Left kidney (tissue), 2 donors: ENCODE measurements around the gene B4GALT1. TPM values are rescaled to one million over a fixed set of nuclear protein-coding genes. Genes with fewer than 3 reads are reported as not detected.

ENCODE experiments used
- DNase-seq: peaks from one replicate; pipeline ENCODE4 v3.0.0-alpha.2; 2013
- polyA plus RNA-seq: library from polyadenylated mRNA; unstranded; fragments of 120-200 nt; gene quantifications from one replicate; pipeline ENCODE4 v1.2.1, GENCODE V29; 2013; ENCODE audit not compliant: insufficient read length

Gene B4GALT1
- polyA plus RNA-seq, 1 donor = 146 TPM

GRCh38 chr9:33140401-33141360, 26.5 kb downstream of the B4GALT1 start:
- DNase-seq = no peak

DNA sequence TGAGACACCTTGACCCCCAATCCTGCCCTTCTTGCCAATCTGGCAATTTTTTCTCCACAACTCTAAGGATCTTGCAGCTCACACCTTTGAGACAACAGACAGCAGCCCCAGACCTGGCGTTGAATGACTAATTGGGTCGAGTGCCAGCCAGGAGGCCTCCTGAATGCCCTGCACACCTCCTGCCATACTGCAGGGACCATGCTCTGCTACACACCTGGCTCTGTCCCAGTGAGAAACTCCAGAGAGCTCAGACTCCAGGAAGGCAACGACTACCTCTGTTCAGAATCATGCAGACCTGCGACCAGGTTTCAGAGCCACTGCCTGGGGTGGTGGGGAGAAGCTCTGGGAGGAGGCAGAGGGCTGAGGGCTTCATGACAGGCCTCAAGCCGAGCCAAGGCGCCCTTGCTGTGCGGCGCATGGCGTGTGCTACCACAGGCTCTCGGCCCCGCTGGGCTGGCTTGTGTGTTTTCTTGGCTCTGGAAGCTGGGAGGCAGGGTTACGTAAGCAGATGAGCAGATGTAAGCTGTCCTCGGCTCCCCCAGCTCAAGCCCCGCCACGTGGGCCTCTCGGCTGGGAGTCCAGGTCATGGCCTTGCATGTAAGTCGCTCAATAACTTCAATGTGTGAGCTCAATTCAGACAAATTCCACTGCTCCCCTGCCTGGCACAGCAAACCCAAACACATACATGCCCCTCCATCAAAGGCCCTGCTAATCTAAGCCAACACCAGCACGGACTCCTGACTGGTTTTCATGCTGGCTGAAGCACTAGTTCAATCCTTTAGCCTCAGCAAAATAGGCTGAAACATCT, 27.5 kb downstream of the B4GALT1 start:
- DNase-seq = no peak

DNA sequence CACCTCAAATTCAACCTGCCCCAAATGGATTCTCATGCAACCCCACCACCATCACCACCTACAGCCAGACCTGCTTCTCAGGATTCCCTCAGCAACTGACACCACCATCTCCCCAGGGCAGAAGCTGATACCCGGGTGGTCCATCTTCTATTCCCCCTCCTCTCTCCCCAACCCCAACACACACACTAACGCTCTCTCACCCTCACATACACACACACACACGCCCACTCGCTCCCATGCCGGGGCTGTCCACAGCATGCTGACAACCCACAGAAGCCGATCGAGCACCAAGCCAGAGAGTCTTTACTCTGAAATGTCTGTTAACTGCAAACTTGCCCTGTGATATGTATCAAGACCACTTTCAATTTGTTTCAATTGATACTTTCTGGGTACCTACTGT, 28.4 kb downstream of the B4GALT1 start:
- DNase-seq = no peak

DNA sequence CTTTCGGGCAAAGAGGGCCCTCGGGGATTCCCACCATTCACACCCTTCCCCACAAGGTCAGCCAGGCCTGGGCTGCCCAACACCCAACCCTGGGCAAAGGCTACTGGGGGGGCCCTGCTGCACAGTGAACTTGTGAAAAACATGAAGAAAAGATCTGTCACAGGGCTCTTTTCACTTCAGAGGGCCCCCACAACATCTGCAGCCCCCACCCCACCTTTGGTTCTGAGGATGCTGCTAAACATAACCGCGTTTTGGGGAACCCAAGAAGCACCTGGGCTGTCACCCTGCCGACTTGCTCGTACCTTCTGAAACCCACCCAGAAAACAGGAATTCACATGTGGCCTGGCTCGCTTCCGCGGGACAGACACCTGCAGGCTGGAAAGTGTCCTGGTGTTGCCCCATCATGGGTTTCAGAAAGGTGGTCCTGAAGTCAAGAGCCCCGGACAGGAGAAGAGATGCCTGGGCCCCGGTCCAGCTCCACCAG, 29.3 kb downstream of the B4GALT1 start:
- no peak for DNase-seq

DNA sequence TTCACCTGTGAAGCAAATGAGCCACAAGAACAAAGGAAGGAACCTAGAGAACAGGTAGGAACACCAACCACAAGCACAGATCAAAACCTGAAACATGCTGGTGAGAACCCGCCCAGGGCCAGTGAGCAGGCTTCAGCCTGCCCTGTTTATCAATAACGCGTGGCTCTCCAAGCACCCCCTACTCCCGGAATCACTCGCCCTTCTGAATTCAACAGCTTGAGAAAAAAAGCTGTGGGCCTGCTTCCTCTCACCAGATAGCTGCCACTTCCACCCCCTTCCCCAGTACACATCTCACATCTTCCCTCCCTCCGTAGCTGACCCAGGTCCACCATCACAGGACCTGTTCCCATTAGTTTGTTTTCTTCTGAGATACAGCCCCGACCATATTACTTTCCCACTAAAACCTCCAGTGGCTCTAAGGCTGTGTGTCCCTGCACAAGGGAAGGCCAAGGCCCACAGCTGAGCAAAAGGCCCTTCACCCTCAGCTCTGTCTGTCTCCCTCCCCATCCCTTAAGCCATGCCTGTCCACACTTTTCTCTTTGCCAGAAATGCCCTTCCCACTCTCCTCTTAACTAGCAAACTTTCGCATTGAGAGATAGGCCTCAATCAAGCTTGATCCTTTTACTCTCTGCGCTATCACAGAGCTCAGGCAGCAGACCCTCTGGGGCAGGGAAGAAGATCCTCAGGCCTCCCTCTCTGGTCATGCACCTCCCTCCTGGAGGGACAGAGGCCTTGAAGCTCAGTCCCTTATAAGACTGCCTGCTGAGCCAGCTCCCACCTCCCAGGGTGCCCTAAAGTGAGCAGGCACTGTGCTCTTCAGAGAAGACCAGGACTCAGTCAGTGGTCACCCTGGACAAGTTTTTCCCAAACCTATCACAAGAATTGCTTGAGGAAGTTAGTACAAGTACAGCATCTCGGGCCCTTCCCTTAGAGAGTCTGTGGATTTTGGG, 30.1 kb downstream of the B4GALT1 start:
- no peak for DNase-seq

- no peak for DNase-seq
These were observed 31.6 kb downstream of the B4GALT1 start for GRCh38 chr9:33135470-33135958.

DNA sequence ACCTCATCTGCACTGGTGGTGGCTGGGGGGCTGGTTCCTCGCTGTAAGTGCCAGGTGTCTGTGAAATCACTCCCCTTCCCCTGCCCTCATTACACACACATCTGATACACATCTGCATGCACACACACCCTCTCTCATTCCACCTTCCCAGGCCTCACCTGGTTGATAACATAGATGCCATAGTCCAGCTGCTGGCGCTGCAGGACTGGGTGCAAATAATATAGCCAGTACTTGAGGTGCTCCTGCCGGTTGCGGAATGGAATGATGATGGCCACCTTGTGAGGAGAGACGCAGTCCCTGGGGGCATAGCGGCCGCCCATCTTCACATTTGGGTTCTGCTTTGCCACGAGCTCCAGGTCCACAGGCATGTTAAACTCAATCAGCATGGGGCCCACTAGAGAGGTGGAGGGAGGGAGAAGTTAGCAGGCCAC, 32.1 kb downstream of the B4GALT1 start:
- DNase-seq = no peak

GRCh38 chr9:33133186-33133585, 34.0 kb downstream of the B4GALT1 start:
- DNase-seq = no peak

- DNase-seq = no peak
These were observed 35.1 kb downstream of the B4GALT1 start for GRCh38 chr9:33131790-33132772.

DNA sequence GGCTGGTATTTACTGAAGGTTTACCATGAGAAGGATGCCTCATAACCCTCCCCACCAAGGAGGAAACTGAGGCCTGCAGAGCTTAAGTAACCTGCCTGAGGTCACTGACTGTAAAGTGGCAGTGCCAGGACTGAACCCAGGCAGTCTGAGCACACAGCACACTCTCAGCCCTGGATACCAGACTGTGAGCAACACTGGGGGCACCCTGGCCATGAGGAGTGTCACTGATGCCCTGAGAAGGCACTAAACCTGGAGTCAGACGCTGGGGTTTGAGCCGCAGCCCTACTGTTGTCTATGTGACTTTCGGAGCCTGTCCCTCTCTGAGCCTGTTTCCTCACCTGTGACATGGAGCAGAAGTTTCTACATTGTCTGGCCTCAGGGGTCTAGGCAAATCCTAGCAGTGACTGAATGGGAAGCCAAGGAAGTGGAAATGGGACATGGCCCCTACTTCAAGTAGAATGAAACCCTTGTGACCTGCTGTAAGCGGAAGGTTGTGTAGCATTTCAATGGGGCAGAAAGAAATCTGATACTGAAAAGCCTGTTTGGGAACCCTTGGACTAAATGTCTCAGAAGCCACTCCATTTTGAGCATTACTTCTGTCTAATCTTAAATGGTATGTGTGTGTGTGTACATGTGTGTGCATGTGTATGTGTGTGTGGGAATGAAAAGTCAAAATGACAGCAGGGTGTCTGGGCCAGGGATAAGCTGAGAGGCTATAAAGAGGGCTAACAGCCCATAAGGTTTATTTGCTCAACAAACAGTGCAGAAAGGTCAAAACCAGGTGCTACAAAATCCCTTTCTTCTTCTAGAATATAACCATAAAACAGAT, 36.0 kb downstream of the B4GALT1 start:
- no peak for DNase-seq

DNA sequence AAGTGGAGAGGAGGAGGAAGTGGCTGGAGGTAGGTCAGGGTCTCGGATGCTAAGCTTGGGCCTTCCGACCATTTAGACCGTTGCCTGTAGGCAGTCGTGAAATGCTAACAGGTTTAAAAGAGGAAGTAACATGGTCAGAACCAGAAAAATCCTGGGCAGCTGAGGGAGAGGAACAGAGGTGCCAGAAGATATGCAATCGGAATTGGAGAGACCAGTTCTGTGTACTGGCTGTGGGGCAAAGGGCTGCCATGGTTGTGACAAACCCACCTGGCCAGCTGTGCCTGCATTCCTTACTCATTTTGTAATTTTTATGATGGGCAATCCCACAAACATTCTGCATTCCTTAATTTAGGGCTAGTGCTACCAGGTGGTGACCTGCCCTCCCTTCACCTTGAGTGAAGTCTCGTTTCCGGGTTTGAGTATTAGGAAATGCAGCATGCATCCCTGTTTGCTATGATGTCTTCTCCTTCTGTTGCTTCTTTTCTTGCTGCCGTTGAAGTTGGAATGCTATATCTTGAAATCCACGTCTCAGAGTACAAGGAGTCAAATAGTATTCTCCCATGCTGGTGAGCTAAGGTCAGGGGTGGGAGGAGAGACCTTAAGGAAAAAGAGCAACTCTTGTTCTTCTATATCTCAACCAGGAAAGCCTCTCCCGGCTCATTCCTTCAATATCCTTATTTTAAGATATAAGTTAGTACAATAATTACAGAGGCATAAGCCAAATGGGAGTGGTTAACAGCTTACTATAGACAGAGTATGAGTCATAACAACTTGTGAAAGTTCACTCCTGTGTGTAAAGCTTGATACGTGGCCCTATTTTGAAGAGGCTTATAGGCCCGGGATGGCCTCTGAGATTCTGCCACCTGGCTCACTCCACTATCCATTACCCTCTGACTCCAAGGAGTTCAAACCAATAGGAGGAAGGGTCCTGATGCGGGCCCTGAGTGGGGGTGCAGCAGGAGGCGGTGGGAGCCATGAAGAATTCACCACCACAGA, 37.0 kb downstream of the B4GALT1 start:
- no peak for DNase-seq

DNA sequence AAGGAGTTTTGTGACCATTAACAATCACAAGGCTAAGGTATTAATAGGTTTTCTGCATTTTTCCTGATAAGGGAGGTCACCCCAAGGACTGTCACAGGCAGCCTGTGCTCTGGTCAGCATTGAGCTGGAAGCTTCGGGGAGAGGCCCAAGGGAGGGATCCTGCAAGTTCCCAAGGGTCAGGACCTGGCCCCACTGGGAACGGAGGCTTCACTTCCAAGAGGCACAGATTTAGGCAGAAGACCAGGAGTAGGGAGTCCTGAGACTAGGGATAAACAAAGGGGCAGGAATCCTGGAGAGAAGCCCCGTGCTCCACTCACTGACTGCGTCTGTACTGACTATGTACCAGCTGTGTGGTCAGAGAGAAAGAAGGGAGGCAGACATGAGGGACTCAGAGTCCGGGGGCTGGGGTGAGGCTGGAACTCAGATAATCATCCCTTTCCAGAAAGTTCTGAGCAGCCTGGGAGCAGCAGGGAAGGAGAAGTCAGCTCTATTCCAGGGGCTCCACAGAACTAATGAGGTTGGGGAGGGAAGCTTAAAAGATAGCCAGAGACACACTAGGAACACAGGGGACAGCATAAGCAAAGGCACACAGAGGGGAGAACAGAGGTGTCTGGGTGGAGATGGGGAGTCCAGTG, 37.8 kb downstream of the B4GALT1 start:
- no peak for DNase-seq

DNA sequence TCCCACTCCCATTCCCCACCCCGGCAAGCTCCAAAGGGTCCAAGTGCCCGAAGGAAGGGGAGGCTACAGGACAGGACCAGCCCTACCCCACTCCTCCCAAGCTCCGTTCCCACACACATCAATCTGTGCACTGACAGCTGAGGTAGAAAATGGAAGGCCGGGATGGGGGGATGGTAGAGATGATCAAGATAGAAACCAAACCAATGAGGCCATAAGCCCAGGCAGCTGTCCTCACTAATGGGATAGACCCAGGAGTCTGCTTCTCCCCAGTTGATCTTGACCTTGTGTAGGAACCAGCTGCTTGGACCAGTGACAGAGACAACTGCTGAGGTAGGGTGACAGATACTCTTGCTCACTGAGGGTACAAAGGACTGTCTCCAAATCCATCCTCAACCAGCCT, 38.6 kb downstream of the B4GALT1 start:
- no peak for DNase-seq

- DNase-seq = no peak
These were observed 39.3 kb downstream of the B4GALT1 start for GRCh38 chr9:33127881-33128280.

DNA sequence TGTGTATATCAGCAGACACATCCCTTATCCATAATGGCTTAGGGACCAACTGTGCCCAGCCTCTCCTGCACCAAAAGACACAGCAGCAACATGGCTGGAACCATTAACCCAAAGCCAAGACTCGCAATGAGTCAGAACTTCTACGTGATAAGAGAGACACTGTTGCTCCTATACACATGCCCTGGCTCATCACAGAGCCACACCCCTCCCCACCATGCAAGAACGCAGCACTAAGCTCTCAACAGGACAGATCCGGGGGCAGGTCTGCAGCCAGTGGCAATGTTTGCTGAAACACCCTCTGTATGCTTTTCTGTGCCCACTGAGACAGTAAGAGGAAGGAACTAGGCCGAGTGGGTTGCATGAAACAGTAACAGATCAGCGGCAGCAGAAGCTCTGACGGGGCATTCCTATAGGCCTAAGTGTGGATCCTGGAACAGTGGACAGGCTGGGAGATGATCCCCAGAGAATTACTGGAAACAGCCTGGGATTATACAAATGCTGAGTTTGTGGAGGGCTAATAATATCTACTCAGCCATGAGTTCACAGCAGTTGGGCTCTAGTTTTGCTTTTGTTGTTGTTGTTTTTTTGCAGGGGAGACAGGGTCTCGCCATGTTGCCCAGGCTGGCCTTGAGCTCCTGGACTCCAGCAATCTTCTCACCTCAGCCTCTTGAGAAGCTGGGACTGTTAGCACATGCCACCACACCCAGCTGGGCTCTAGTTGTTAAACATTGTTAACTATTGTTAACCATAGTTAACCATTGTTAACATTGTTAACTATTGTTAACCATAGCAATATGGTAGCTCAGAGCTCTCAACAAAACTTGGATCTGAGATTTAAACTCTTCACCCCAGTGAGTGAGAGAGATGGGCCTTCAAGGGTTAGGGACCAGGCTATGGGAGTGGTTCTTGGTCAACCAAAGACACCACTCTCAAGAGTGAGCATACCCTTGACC, 41.0 kb downstream of the B4GALT1 start:
- no peak for DNase-seq

GRCh38 chr9:33125461-33125860, 41.7 kb downstream of the B4GALT1 start:
- DNase-seq = no peak
